Testis (tissue), 3 donors: Measurements from ENCODE around the gene PRR7. TPM values are rescaled to one million over a fixed set of nuclear protein-coding genes. Genes with fewer than 3 reads are reported as not detected.
A peak's percentile ranks its signal among the peaks of the same experiment; 100 is the strongest.

Experiments
- DNase-seq: peaks from one replicate; pipeline ENCODE4 v3.0.0-alpha.2; 2019
- H3K27ac ChIP-seq, 2 donors: fragments of 200-600 bp; sonication (generic); one replicate each; pipeline ENCODE4 v1.5.1; 2019
- H3K27me3 ChIP-seq: fragments of 200-600 bp; sonication (generic); one replicate; pipeline ENCODE4 v1.5.1; 2019
- H3K36me3 ChIP-seq: fragments of 200-600 bp; sonication (generic); one replicate; pipeline ENCODE4 v1.5.1; 2017; ENCODE audit warnings: low read depth; ENCODE audit errors: missing control alignments
- H3K4me1 ChIP-seq: fragments of 200-600 bp; sonication (generic); one replicate; pipeline ENCODE4 v1.5.1; 2019
- H3K4me3 ChIP-seq, 2 donors: fragments of 200-600 bp; sonication (generic); one replicate each; pipeline ENCODE4 v1.5.1; 2017 to 2019
- H3K9me3 ChIP-seq: fragments of 200-600 bp; sonication (generic); one replicate; pipeline ENCODE4 v1.5.1; 2017
- POLR2A ChIP-seq: fragments of 450-650 bp; IDR thresholded peaks from one replicate; pipeline ENCODE4 v1.6.1; 2017; ENCODE audit warnings: antibody characterized with exemption, mild to moderate bottlenecking, moderate library complexity
- WGBS, 2 donors: methylation state at CpG; one replicate each; pipeline ENCODE4 v1.1.5; 2018; 5-methylcytosine and 5-hydroxymethylcytosine counted together
- intact Hi-C: fragments of 100-400 bp; cut with DNase I; formaldehyde crosslinking; loops from one replicate; pipeline ENCODE4 v1.15.1; 2023; ENCODE audit warnings: low total_unique reads
- polyA plus RNA-seq: library from polyadenylated mRNA; stranded (reverse); fragments of 350-450 nt; fragmentation: Illumina TruSeq; extraction: RNeasy Lipid Tissue Mini Kit (QIAGEN cat#74804); gene quantifications from one replicate; pipeline ENCODE4 v1.2.3, GENCODE V29; 2014; ENCODE audit warnings: low read depth, low replicate concordance; ENCODE audit not compliant: insufficient read depth
- total RNA-seq, 2 donors: library from RNA; depleted of rRNA; stranded (reverse); fragments of >200 nt; gene quantifications; one replicate each; pipeline ENCODE4 v1.2.3, GENCODE V29; 2016
- TF ChIP-seq, protein P1 (sequence below), 3 experiments: fragments of 450-650 bp in 2 of 3; fragments of 200-600 bp in 1 of 3; sonication (generic) in 1 of 3; IDR thresholded peaks; one replicate each; pipeline ENCODE4 v1.5.1; 2016 to 2019; ENCODE audit warnings: antibody characterized with exemption in 3 of 3, mild to moderate bottlenecking in 2 of 3, moderate library complexity in 1 of 3

The PRR7 gene
- total and polyA plus RNA-seq, 3 donors from 2014 or later: 2.8 to 23.2 (median 19.9) TPM

- Histone ChIP-seq H3K27ac (no peak overlapping the region), H3K27me3 (no peaks in the 10 kb centered on the region), H3K4me3 (peak overlapping the region in 1 of 2 donors; percentile 60), H3K36me3 (no peaks in the 10 kb centered on the region), H3K9me3 (no peaks in the 10 kb centered on the region), H3K4me1 (peaks cover 21% of the 10 kb centered on the region)
- no peak for TF ChIP-seq POLR2A
- TF ChIP-seq, protein P1, sequence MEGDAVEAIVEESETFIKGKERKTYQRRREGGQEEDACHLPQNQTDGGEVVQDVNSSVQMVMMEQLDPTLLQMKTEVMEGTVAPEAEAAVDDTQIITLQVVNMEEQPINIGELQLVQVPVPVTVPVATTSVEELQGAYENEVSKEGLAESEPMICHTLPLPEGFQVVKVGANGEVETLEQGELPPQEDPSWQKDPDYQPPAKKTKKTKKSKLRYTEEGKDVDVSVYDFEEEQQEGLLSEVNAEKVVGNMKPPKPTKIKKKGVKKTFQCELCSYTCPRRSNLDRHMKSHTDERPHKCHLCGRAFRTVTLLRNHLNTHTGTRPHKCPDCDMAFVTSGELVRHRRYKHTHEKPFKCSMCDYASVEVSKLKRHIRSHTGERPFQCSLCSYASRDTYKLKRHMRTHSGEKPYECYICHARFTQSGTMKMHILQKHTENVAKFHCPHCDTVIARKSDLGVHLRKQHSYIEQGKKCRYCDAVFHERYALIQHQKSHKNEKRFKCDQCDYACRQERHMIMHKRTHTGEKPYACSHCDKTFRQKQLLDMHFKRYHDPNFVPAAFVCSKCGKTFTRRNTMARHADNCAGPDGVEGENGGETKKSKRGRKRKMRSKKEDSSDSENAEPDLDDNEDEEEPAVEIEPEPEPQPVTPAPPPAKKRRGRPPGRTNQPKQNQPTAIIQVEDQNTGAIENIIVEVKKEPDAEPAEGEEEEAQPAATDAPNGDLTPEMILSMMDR (IDR thresholded peaks at IDR 0.05): peak in 1 of 3 experiments; percentile 20
- peak; percentile 72 for DNase-seq
- 4 to 5% methylated on average over 13 to 44 of the region's 49 CpGs for WGBS, 2 donors
- intact Hi-C loops: loop anchor here (5.0 kb wide), 1 partner anchor 55 kb away; no protein-coding TSS in a partner anchor
Observed at GRCh38 chr5:177402271-177403043, 44.2 kb upstream of the PRR7 start.

DNA sequence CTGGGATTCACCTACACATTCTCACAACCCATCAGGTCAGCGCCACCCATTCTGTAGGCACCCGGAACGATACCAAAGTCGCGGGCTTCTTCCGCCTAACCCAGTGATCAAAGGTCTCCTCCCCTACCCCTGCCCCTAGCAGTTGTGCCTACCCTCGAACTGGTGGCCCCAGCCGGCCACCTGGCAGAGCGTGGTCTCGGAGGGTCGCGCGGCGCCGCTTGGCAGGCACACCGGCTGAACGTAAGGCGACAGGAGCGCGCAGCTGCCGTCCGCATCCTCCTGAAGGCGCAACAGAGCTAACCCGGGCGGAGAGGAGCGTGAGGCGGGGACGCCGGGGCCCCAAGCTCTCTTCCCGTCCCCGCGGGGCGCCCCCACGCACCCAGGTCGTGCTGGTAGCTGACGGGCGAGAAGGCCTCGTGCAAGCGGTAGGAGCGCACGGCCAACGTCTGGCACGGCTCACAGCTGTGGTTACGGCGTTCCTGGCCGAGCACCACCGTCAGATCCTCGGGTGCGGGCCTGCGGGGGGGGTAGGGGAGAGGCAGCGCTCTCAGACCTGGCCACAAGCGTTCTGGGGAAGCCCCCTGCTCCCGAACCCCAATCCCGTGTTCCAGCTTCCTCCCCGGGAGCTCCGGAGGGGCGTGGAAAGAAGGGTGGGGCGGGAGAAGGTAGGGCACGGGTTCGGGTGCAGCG, 43.4 kb upstream of the PRR7 start:
- H3K27ac ChIP-seq: no peak overlapping the region
- no peaks in the 10 kb centered on the region for H3K27me3 ChIP-seq
- H3K36me3 ChIP-seq: no peaks in the 10 kb centered on the region
- TF ChIP-seq, protein P1 (IDR thresholded peaks at IDR 0.05): no peak
- TF ChIP-seq POLR2A: no peak
- H3K9me3 ChIP-seq: no peaks in the 10 kb centered on the region
- 1 to 2% methylated on average over 31 to 57 of the region's 61 CpGs for WGBS, 2 donors
- intact Hi-C loops: loop anchor here (5.0 kb wide), 1 partner anchor 54 kb away; no protein-coding TSS in a partner anchor
- DNase-seq: no peak
- peak overlapping the region; percentile 47 to 60 for H3K4me3 ChIP-seq
- peaks cover 21% of the 10 kb centered on the region for H3K4me1 ChIP-seq

GRCh38 chr5:177403792-177404640, 42.6 kb upstream of the PRR7 start:
- Histone ChIP-seq H3K9me3 (no peaks in the 10 kb centered on the region), H3K36me3 (no peaks in the 10 kb centered on the region), H3K4me3 (peak overlapping the region; percentile 47 to 60), H3K27ac (no peak overlapping the region), H3K4me1 (peaks cover 21% of the 10 kb centered on the region), H3K27me3 (no peaks in the 10 kb centered on the region)
- intact Hi-C loops: loop anchor here (5.0 kb wide), 1 partner anchor 53 kb away; no protein-coding TSS in a partner anchor
- TF ChIP-seq, protein P1 (IDR thresholded peaks at IDR 0.05): peak; percentile 56 to 74 (median 74)
- TF ChIP-seq POLR2A: no peak
- WGBS, 2 donors: 0% methylated on average over 13 to 81 of the region's 93 CpGs
- DNase-seq: peak; percentile 87

DNA sequence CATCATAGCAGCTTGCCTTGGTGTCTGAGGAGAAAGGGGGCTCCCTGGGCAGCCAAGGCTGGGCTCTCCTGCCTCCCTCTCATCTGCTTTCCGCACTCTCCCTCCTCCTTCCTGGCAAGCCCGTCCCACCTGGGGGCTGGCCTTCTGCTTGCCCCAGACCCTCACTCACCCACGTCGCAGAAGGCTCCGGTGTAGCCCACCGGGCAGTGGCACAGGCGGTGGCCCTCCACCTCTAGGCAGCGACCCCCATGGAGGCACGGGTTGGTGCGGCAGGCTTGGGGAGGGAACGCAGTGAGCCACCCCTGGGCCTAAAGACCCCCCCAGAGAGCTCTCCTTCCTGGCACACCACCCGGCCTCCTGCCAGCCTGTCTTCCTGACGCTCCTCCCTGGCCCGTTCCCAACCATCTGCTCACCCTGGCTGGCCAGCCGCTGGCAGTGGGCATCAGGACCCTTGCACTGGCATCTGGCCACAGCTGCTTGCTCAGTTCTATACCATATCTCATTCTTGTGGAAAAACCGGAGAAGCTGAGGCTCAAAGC, 41.9 kb upstream of the PRR7 start:
- intact Hi-C loops: loop anchor here (5.0 kb wide), 1 partner anchor 53 kb away; no protein-coding TSS in a partner anchor
- Histone ChIP-seq H3K27me3 (no peaks in the 10 kb centered on the region), H3K4me1 (peaks cover 21% of the 10 kb centered on the region), H3K4me3 (peak overlapping the region; percentile 47 to 60), H3K27ac (no peak overlapping the region), H3K36me3 (no peaks in the 10 kb centered on the region), H3K9me3 (no peaks in the 10 kb centered on the region)
- 26 to 32% methylated on average over 9 to 16 of the region's 16 CpGs for WGBS, 2 donors
- no peak for TF ChIP-seq POLR2A
- TF ChIP-seq, protein P1 (IDR thresholded peaks at IDR 0.05): no peak
- no peak for DNase-seq
